Measurements from ENCODE around the gene NDUFB8. TPM values are rescaled to one million over a fixed set of nuclear protein-coding genes. Genes with fewer than 3 reads are reported as not detected.

The NDUFB8 gene
- total and polyA plus RNA-seq, 4 donors: 72.4 to 297 (median 199) TPM

- WGBS: 98% methylated on average over 2 of the region's 2 CpGs
- H3K4me1 ChIP-seq (ENCODE audit: control insufficient read depth in 4 of 4, insufficient read depth in 4 of 4, low read length in 3 of 4): no peaks in the 10 kb centered on the region
- H3K36me3 ChIP-seq (ENCODE audit: control insufficient read depth in 4 of 4, insufficient read depth in 3 of 4, low read depth in 1 of 4, low read length in 3 of 4): peaks cover 2 to 43% (median 20%) of the 10 kb centered on the region in 4 donors
Observed at GRCh38 chr10:100490531-100490930, 39.1 kb downstream of the NDUFB8 start.

DNA sequence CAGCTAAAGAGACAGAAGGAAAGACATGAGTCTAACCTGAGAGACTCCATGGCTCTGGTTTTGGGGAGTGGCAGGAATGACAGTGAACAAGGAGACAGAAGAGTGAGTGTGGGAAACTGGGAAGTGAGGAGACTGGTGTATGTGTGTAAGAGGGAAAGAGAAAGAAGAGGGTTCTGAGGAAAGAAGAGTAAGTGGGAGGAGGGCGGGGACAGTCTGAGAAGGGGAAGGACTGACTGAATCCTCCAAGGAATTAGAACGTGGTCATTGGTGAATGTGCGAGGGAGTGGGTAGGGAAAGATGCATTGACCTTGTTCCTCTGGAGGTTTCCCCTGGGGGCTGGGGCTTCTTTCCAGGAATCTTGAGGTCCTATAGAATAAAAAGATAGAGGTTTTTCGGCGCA lies 40.3 kb downstream of the NDUFB8 start:
- DNase-seq (ENCODE audit: low spot score): no peak
- Histone ChIP-seq H3K9ac (ENCODE audit: low read depth in 1 of 2, low read length in 2 of 2) (no peak overlapping the region), H3K27me3 (ENCODE audit: control insufficient read depth in 4 of 4, insufficient read depth in 4 of 4, low read length in 3 of 4) (no peaks in the 10 kb centered on the region), H3K27ac (ENCODE audit: low read depth in 1 of 2, low read length in 2 of 2) (no peak overlapping the region), H3K9me3 (ENCODE audit: control insufficient read depth in 4 of 4, low read length in 3 of 4) (no peaks in the 10 kb centered on the region), H3K36me3 (ENCODE audit: control insufficient read depth in 4 of 4, insufficient read depth in 3 of 4, low read depth in 1 of 4, low read length in 3 of 4) (peaks cover 2 to 39% (median 20%) of the 10 kb centered on the region in 4 donors), H3K4me3 (ENCODE audit: low read depth in 1 of 3, low read length in 3 of 3) (no peak overlapping the region), H3K4me1 (ENCODE audit: control insufficient read depth in 4 of 4, insufficient read depth in 4 of 4, low read length in 3 of 4) (no peaks in the 10 kb centered on the region)
- 94% methylated on average over 5 of the region's 5 CpGs for WGBS
- TF ChIP-seq JUND (IDR thresholded peaks at IDR 0.05): no peak
- no peak for TF ChIP-seq GABPA (IDR thresholded peaks at IDR 0.05 in 1 of 2, conservative IDR thresholded peaks at IDR 0.05 in 1 of 2)
- TF ChIP-seq REST (IDR thresholded peaks at IDR 0.05): no peak
- TF ChIP-seq, protein P1, sequence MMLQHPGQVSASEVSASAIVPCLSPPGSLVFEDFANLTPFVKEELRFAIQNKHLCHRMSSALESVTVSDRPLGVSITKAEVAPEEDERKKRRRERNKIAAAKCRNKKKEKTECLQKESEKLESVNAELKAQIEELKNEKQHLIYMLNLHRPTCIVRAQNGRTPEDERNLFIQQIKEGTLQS (IDR thresholded peaks at IDR 0.05): no peak
- TF ChIP-seq, protein P2, sequence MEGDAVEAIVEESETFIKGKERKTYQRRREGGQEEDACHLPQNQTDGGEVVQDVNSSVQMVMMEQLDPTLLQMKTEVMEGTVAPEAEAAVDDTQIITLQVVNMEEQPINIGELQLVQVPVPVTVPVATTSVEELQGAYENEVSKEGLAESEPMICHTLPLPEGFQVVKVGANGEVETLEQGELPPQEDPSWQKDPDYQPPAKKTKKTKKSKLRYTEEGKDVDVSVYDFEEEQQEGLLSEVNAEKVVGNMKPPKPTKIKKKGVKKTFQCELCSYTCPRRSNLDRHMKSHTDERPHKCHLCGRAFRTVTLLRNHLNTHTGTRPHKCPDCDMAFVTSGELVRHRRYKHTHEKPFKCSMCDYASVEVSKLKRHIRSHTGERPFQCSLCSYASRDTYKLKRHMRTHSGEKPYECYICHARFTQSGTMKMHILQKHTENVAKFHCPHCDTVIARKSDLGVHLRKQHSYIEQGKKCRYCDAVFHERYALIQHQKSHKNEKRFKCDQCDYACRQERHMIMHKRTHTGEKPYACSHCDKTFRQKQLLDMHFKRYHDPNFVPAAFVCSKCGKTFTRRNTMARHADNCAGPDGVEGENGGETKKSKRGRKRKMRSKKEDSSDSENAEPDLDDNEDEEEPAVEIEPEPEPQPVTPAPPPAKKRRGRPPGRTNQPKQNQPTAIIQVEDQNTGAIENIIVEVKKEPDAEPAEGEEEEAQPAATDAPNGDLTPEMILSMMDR (IDR thresholded peaks at IDR 0.05; ENCODE audit: low read depth, low read length, missing input control): no peak
- TF ChIP-seq EGR1 (IDR thresholded peaks at IDR 0.05; ENCODE audit: low read depth in 2 of 2): no peak
- no peak for TF ChIP-seq YY1 (IDR thresholded peaks at IDR 0.05)

More at GRCh38 chr10:100490531-100490930, 39.1 kb downstream of the NDUFB8 start:
- TF ChIP-seq SP1 (IDR thresholded peaks at IDR 0.05) (no peak), FOXA1 (IDR thresholded peaks at IDR 0.05) (no peak), RXRA (IDR thresholded peaks at IDR 0.05) (no peak), HNF4A (conservative IDR thresholded peaks at IDR 0.05) (no peak), REST (IDR thresholded peaks at IDR 0.05) (no peak)
- TF ChIP-seq, protein P3, sequence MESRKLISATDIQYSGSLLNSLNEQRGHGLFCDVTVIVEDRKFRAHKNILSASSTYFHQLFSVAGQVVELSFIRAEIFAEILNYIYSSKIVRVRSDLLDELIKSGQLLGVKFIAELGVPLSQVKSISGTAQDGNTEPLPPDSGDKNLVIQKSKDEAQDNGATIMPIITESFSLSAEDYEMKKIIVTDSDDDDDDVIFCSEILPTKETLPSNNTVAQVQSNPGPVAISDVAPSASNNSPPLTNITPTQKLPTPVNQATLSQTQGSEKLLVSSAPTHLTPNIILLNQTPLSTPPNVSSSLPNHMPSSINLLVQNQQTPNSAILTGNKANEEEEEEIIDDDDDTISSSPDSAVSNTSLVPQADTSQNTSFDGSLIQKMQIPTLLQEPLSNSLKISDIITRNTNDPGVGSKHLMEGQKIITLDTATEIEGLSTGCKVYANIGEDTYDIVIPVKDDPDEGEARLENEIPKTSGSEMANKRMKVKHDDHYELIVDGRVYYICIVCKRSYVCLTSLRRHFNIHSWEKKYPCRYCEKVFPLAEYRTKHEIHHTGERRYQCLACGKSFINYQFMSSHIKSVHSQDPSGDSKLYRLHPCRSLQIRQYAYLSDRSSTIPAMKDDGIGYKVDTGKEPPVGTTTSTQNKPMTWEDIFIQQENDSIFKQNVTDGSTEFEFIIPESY (IDR thresholded peaks at IDR 0.05): no peak
- TF ChIP-seq, protein P2 (IDR thresholded peaks at IDR 0.05; ENCODE audit: low read depth, low read length, missing input control): no peak
- no peaks in the 10 kb centered on the region for H3K9me3 ChIP-seq (ENCODE audit: control insufficient read depth in 4 of 4, low read length in 3 of 4)
- no peak overlapping the region for H3K9ac ChIP-seq (ENCODE audit: low read depth in 1 of 2, low read length in 2 of 2)
- H3K27me3 ChIP-seq (ENCODE audit: control insufficient read depth in 4 of 4, insufficient read depth in 4 of 4, low read length in 3 of 4): no peaks in the 10 kb centered on the region
- H3K27ac ChIP-seq (ENCODE audit: low read depth in 1 of 2, low read length in 2 of 2): no peak overlapping the region
- no peak overlapping the region for H3K4me3 ChIP-seq (ENCODE audit: low read depth in 1 of 3, low read length in 3 of 3)
- DNase-seq (ENCODE audit: low spot score): no peak

Data from liver (tissue), 9 donors.